SU-DHL-6 (cell line): Measurements from ENCODE around the gene SYNGR4.

Source experiments
- H2AFZ ChIP-seq: fragments of 200-600 bp; sonication (generic); 2 replicates; pipeline ENCODE4 v1.6.1; 2014; ENCODE audit warnings: low read depth, mild to moderate bottlenecking, moderate library complexity, mixed read lengths, antibody characterized with exemption, low read length; ENCODE audit not compliant: severe bottlenecking
- H3F3A ChIP-seq: fragments of 200-600 bp; shearing (Covaris generic); 2 replicates; pipeline ENCODE4 v1.6.0; 2016; ENCODE audit warnings: antibody characterized with exemption, mild to moderate bottlenecking; ENCODE audit not compliant: insufficient read depth
- H3K27ac ChIP-seq: fragments of 200-600 bp; sonication (generic); 2 replicates; pipeline ENCODE4 v1.5.1; 2016; ENCODE audit warnings: low read depth, mild to moderate bottlenecking, low read length, moderate library complexity, mixed read lengths
- H3K27me3 ChIP-seq: fragments of 200-600 bp; sonication (generic), shearing (Covaris generic); 2 replicates; pipeline ENCODE4 v1.6.0; 2014; ENCODE audit warnings: mild to moderate bottlenecking, low read length
- H3K36me3 ChIP-seq: fragments of 200-600 bp; sonication (generic); 2 replicates; pipeline ENCODE4 v1.6.1; 2014; ENCODE audit warnings: mild to moderate bottlenecking, low read length, mixed read lengths
- H3K4me2 ChIP-seq: fragments of 300-600, 200-600 bp; shearing (Covaris generic), sonication (generic); 2 replicates; pipeline ENCODE4 v1.6.0; 2014; ENCODE audit warnings: low read length, low read depth, mild to moderate bottlenecking; ENCODE audit not compliant: poor library complexity, severe bottlenecking
- H3K4me3 ChIP-seq: fragments of 200-600 bp; sonication (generic); 2 replicates; pipeline ENCODE4 v1.5.1; 2014; ENCODE audit warnings: antibody characterized with exemption, low read length, mild to moderate bottlenecking, mixed read lengths; ENCODE audit not compliant: insufficient read depth, poor library complexity, severe bottlenecking
- H3K79me2 ChIP-seq: fragments of 200-600 bp; sonication (generic); 2 replicates; pipeline ENCODE4 v1.6.1; 2014; ENCODE audit warnings: mild to moderate bottlenecking, low read length, moderate library complexity; ENCODE audit not compliant: insufficient read depth
- H3K9ac ChIP-seq: fragments of 200-600 bp; sonication (generic); 2 replicates; pipeline ENCODE4 v1.7.0; 2014; ENCODE audit warnings: mild to moderate bottlenecking, low read length
- H3K9me2 ChIP-seq: fragments of 200-600 bp; sonication (generic); replicated peaks from 2 replicates; pipeline ENCODE4 v1.6.1; 2014; ENCODE audit warnings: low read length; ENCODE audit not compliant: insufficient read depth
- H3K9me3 ChIP-seq: fragments of 200-600 bp; sonication (generic); 2 replicates; pipeline ENCODE4 v1.6.1; 2014; ENCODE audit warnings: low read length, mixed read lengths; ENCODE audit not compliant: insufficient read depth
- H4K20me1 ChIP-seq: fragments of 200-600 bp; sonication (generic); 2 replicates; pipeline ENCODE4 v1.6.1; 2014; ENCODE audit warnings: low read depth, mild to moderate bottlenecking, antibody characterized with exemption, low read length, moderate library complexity, mixed read lengths
- CTCF ChIP-seq: fragments of 200-600 bp; sonication (generic); IDR thresholded peaks from one replicate; pipeline ENCODE4 v1.5.1; 2017; ENCODE audit warnings: antibody characterized with exemption, mild to moderate bottlenecking, low read length, moderate library complexity; ENCODE audit not compliant: insufficient read depth, poor library complexity, severe bottlenecking
- EZH2phosphoT487 ChIP-seq: fragments of 200-600 bp; sonication (generic), shearing (Covaris generic); conservative IDR thresholded peaks from 2 replicates; pipeline ENCODE4 v1.6.1; 2018; ENCODE audit warnings: mild to moderate bottlenecking, antibody characterized with exemption, low read length, moderate library complexity, mixed read lengths

SYNGR4 gene

GRCh38 chr19:48355365-48355954, 8.7 kb upstream of the SYNGR4 start:
- no peaks in the 10 kb centered on the region for H3K79me2 ChIP-seq
- H3K9ac ChIP-seq: no peak overlapping the region
- no peaks in the 10 kb centered on the region for H3F3A ChIP-seq
- no peak overlapping the region for H3K27ac ChIP-seq
- H3K9me2 ChIP-seq: no peaks in the 10 kb centered on the region
- H2AFZ ChIP-seq: no peak overlapping the region
- H4K20me1 ChIP-seq: no peaks in the 10 kb centered on the region
- H3K27me3 ChIP-seq: no peaks in the 10 kb centered on the region
- no peak for TF ChIP-seq EZH2phosphoT487
- no peak for TF ChIP-seq CTCF
- H3K4me3 ChIP-seq: no peak overlapping the region
- no peaks in the 10 kb centered on the region for H3K9me3 ChIP-seq
- H3K4me2 ChIP-seq: no peak overlapping the region
- no peaks in the 10 kb centered on the region for H3K36me3 ChIP-seq

GRCh38 chr19:48359123-48359522, 5.0 kb upstream of the SYNGR4 start:
- no peaks in the 10 kb centered on the region for H3K27me3 ChIP-seq
- H3F3A ChIP-seq: peaks cover 4% of the 10 kb centered on the region; the same call in 1 of the 2 replicates
- H3K9me2 ChIP-seq: no peaks in the 10 kb centered on the region
- H3K4me2 ChIP-seq: no peak overlapping the region
- TF ChIP-seq EZH2phosphoT487 (no peak), CTCF (no peak)
- H3K79me2 ChIP-seq: no peaks in the 10 kb centered on the region
- H4K20me1 ChIP-seq: no peaks in the 10 kb centered on the region
- no peak overlapping the region for H3K27ac ChIP-seq
- no peak overlapping the region for H3K4me3 ChIP-seq
- no peaks in the 10 kb centered on the region for H3K9me3 ChIP-seq
- no peaks in the 10 kb centered on the region for H3K36me3 ChIP-seq
- H3K9ac ChIP-seq: no peak overlapping the region
- no peak overlapping the region for H2AFZ ChIP-seq

GRCh38 chr19:48361912-48362311, 2.3 kb upstream of the SYNGR4 start:
- no peak for TF ChIP-seq CTCF
- no peaks in the 10 kb centered on the region for H3K9me2 ChIP-seq
- no peaks in the 10 kb centered on the region for H3K9me3 ChIP-seq
- H3K27ac ChIP-seq: no peak overlapping the region
- H3K9ac ChIP-seq: no peak overlapping the region
- no peaks in the 10 kb centered on the region for H3K36me3 ChIP-seq
- H3K27me3 ChIP-seq: no peaks in the 10 kb centered on the region
- H3K4me2 ChIP-seq: no peak overlapping the region
- H3F3A ChIP-seq: peaks cover 4% of the 10 kb centered on the region; the same call in 1 of the 2 replicates
- no peak overlapping the region for H3K4me3 ChIP-seq
- no peak overlapping the region for H2AFZ ChIP-seq
- H4K20me1 ChIP-seq: no peaks in the 10 kb centered on the region
- H3K79me2 ChIP-seq: no peaks in the 10 kb centered on the region
